Stimulated activated memory B cell treated with anti-CD40 and anti-IgM and Interleukin-4, amounts not matched to agents 10 μg/mL and 1 μg/mL and 100 μg/mL, for 72 hours (primary cell): ENCODE data around the gene RPLP2.
A peak's percentile ranks its signal among the peaks of the same experiment; 100 is the strongest.

Experiments
- ATAC-seq: fragments of 150-1000 bp; cut with Tn5 transposase; 2 replicates; pipeline ENCODE4 v1.10.0; 2021
- H3K27ac Mint-ChIP-seq: one replicate; pipeline ENCODE4 v1.8.0; 2022; ENCODE audit warnings: mild to moderate bottlenecking, mixed read lengths
- H3K27me3 Mint-ChIP-seq: one replicate; pipeline ENCODE4 v1.8.0; 2022; ENCODE audit warnings: mixed read lengths
- H3K36me3 Mint-ChIP-seq: one replicate; pipeline ENCODE4 v1.8.0; 2022; ENCODE audit warnings: mixed read lengths
- H3K4me1 Mint-ChIP-seq: one replicate; pipeline ENCODE4 v1.8.0; 2022; ENCODE audit warnings: mixed read lengths
- H3K4me3 Mint-ChIP-seq: one replicate; pipeline ENCODE4 v1.8.0; 2022; ENCODE audit warnings: mild to moderate bottlenecking, moderate library complexity, mixed read lengths
- H3K9me3 Mint-ChIP-seq: one replicate; pipeline ENCODE4 v1.8.0; 2022; ENCODE audit warnings: mixed read lengths

The RPLP2 gene

DNA sequence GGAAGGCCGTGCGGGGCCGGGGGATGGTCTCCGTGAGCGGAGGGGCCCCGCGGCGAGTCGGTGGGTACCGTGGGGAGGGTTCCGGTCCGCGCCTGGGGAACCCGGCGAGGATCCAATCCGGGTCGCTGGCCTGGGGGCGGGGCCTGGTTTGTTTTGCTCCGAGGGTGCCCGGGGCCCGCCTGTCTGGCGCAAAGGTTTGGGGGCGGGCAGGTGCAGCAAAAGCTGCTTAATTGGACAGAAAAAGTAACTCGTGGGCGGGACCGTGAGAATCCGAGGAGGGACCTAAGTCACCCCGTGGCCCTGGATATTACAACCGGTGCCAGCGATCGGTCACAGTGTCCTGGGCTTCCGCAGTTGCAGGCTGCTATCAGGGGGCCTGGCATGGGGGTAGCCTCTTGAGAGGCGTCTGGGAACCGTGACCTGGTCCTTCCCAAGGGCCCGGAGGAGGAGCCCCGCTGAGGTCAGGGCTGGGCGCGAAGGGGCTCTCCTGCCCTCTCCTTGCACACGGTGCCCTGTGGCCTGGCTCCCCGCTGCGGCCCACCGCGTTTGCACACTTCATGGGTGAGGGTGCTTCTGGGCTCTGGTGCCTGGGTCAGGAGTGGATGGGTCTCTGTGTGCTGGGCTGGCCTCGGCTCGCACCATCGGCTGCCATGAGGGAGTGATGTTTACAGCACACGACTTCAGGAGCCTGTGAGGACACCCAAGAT, 10.3 kb downstream of the RPLP2 start:
- peak overlapping the region; percentile 85 for H3K4me3 Mint-ChIP-seq
- peak; percentile 90 for ATAC-seq
- H3K27me3 Mint-ChIP-seq = no peaks in the 10 kb centered on the region
- H3K9me3 Mint-ChIP-seq = no peaks in the 10 kb centered on the region
- peaks cover 6% of the 10 kb centered on the region for H3K36me3 Mint-ChIP-seq
- H3K4me1 Mint-ChIP-seq = peaks cover 32% of the 10 kb centered on the region
- peak overlapping the region; percentile 85 for H3K27ac Mint-ChIP-seq

GRCh38 chr11:820655-821511, 11.1 kb downstream of the RPLP2 start:
- Mint-ChIP-seq H3K27ac (peak overlapping the region; percentile 85), H3K9me3 (no peaks in the 10 kb centered on the region), H3K36me3 (peaks cover 11% of the 10 kb centered on the region), H3K27me3 (no peaks in the 10 kb centered on the region), H3K4me1 (peaks cover 32% of the 10 kb centered on the region), H3K4me3 (peak overlapping the region; percentile 85)
- ATAC-seq = no peak

DNA sequence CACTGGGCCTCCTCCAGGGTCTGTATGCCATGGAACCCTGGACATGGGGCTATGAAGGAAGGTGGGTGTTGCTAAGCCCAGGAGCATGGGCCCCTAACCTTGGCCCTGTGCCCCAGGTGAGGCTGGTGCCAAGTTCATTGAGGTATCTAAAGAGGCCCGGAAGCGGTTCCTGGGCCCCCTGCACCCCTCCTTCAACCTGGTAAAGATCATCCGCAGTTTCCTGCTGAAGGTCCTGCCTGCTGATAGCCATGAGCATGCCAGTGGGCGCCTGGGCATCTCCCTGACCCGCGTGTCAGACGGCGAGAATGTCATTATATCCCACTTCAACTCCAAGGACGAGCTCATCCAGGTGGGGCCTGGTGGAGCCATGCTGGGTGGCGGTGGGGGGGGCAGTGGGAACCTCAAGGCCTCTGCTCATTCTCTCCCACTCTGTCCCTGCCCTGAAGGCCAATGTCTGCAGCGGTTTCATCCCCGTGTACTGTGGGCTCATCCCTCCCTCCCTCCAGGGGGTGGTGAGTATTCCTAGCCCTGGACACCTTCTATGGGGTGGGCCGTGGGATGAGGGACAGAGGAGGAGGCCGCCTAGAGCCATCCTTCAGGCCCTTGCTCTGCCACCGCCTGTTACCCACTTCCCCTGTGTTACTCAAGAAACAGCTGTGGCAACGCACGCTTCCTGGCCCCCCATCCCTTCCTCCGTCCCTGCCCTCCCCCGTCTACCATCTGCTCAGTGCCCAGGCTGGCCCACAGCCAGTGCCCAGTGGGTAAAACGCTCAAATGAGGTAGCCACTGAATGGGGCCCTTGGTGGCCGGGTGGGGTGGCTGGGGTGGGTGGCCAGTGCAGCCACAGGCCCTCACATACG, 12.0 kb downstream of the RPLP2 start:
- Mint-ChIP-seq H3K9me3 (no peaks in the 10 kb centered on the region), H3K27me3 (no peaks in the 10 kb centered on the region), H3K36me3 (peaks cover 11% of the 10 kb centered on the region), H3K4me1 (peaks cover 36% of the 10 kb centered on the region), H3K27ac (peak overlapping the region; percentile 27), H3K4me3 (peak overlapping the region; percentile 85)
- ATAC-seq = no peak

- no peak overlapping the region for H3K4me3 Mint-ChIP-seq
- H3K27ac Mint-ChIP-seq = no peak overlapping the region
- H3K27me3 Mint-ChIP-seq = peaks cover under 1% of the 10 kb centered on the region
- H3K9me3 Mint-ChIP-seq = no peaks in the 10 kb centered on the region
- no peak for ATAC-seq
- H3K36me3 Mint-ChIP-seq = peaks cover 11% of the 10 kb centered on the region
- H3K4me1 Mint-ChIP-seq = peaks cover 46% of the 10 kb centered on the region
These were observed 13.9 kb downstream of the RPLP2 start for GRCh38 chr11:823441-824291.

DNA sequence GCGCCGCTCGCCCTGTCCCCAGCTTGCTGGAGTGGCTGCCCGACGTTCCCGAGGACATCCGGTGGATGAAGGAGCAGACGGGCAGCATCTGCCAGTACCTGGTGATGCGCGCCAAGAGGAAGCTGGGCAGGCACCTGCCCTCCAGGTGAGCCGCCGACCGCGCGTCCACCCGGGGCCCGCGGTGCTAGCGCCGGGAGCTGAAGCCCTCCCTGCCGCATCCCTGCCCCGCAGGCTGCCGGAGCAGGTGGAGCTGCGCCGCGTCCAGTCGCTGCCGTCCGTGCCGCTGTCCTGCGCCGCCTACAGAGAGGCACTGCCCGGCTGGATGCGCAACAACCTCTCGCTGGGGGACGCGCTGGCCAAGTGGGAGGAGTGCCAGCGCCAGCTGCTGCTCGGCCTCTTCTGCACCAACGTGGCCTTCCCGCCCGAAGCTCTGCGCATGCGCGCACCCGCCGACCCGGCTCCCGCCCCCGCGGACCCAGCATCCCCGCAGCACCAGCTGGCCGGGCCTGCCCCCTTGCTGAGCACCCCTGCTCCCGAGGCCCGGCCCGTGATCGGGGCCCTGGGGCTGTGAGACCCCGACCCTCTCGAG, 14.6 kb downstream of the RPLP2 start:
- ATAC-seq = no peak
- Mint-ChIP-seq H3K36me3 (peaks cover 11% of the 10 kb centered on the region), H3K4me1 (peaks cover 51% of the 10 kb centered on the region), H3K27ac (no peak overlapping the region), H3K4me3 (no peak overlapping the region), H3K9me3 (no peaks in the 10 kb centered on the region), H3K27me3 (peaks cover 8% of the 10 kb centered on the region)

DNA sequence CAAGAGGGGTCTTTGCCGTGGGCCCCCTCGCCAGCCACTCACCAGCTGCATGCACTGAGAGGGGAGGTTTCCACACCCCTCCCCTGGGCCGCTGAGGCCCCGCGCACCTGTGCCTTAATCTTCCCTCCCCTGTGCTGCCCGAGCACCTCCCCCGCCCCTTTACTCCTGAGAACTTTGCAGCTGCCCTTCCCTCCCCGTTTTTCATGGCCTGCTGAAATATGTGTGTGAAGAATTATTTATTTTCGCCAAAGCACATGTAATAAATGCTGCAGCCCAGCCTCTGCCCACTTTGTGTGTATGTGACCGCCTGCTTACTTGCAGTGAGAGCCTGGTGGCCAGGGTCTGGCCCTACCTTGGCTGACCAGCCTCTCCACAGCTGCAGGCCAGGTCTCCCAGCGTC, 15.2 kb downstream of the RPLP2 start:
- Mint-ChIP-seq H3K9me3 (no peaks in the 10 kb centered on the region), H3K4me3 (no peak overlapping the region), H3K27ac (no peak overlapping the region), H3K27me3 (peaks cover 10% of the 10 kb centered on the region), H3K36me3 (peaks cover 11% of the 10 kb centered on the region), H3K4me1 (peaks cover 57% of the 10 kb centered on the region)
- ATAC-seq = no peak

- peaks cover 10% of the 10 kb centered on the region for H3K27me3 Mint-ChIP-seq
- H3K9me3 Mint-ChIP-seq = no peaks in the 10 kb centered on the region
- no peak overlapping the region for H3K27ac Mint-ChIP-seq
- no peak overlapping the region for H3K4me3 Mint-ChIP-seq
- peaks cover 57% of the 10 kb centered on the region for H3K4me1 Mint-ChIP-seq
- H3K36me3 Mint-ChIP-seq = peaks cover 11% of the 10 kb centered on the region
- ATAC-seq = no peak
These were observed 15.8 kb downstream of the RPLP2 start for GRCh38 chr11:825366-826226.

DNA sequence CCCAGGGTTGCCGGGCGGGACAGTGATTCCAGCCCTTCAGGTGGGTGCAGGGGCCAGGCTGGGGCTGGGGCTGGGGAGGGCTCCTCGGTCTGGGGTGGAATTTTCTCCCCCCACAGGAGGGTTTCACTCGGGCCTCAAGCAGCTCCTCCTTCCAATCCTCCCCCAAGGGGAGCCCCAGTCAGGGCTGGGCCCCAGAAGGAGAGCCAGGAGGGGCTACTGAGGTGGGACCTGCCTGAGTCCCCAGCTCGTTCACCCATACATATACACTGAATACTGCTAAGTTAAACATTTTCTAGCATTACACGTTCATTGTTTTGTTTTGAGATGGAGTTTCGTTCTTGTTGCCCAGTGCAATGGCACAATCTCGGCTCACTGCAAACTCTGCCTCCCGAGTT, 16.5 kb downstream of the RPLP2 start:
- Mint-ChIP-seq H3K36me3 (peaks cover 11% of the 10 kb centered on the region), H3K27ac (no peak overlapping the region)

DNA sequence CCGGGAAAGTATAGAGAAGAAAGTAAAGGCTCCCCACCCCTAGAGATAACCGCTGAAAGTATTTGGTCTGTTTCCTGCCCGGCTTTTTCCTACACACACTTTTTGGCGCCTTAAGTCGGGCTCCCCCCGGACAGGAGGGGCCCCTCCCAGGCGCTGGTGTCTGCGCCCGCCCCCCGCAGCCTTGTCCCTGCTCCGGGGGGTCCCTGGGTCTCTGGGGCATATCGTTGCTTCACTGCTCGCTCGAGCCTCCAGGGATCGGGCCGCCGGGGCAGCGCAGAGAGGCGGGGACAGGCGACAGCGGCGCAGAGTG, 17.0 kb downstream of the RPLP2 start:
- H3K4me3 Mint-ChIP-seq = peak overlapping the region; percentile 66
- H3K27ac Mint-ChIP-seq = no peak overlapping the region
- H3K4me1 Mint-ChIP-seq = peaks cover 57% of the 10 kb centered on the region
- peaks cover 16% of the 10 kb centered on the region for H3K27me3 Mint-ChIP-seq
- ATAC-seq = peak; percentile 14
- peaks cover 11% of the 10 kb centered on the region for H3K36me3 Mint-ChIP-seq
- H3K9me3 Mint-ChIP-seq = no peaks in the 10 kb centered on the region

More for the DNA sequence above, 16.5 kb downstream of the RPLP2 start:
- H3K9me3 Mint-ChIP-seq = no peaks in the 10 kb centered on the region
- H3K4me3 Mint-ChIP-seq = peak overlapping the region; percentile 66
- ATAC-seq = no peak
- H3K4me1 Mint-ChIP-seq = peaks cover 54% of the 10 kb centered on the region
- H3K27me3 Mint-ChIP-seq = peaks cover 10% of the 10 kb centered on the region

- Mint-ChIP-seq H3K36me3 (peaks cover 11% of the 10 kb centered on the region), H3K27me3 (peaks cover 21% of the 10 kb centered on the region), H3K27ac (peak overlapping the region; percentile 57), H3K4me3 (peak overlapping the region; percentile 79), H3K4me1 (peaks cover 57% of the 10 kb centered on the region), H3K9me3 (no peaks in the 10 kb centered on the region)
- ATAC-seq = peak; percentile 58
These were observed 17.6 kb downstream of the RPLP2 start for GRCh38 chr11:827146-827896.

DNA sequence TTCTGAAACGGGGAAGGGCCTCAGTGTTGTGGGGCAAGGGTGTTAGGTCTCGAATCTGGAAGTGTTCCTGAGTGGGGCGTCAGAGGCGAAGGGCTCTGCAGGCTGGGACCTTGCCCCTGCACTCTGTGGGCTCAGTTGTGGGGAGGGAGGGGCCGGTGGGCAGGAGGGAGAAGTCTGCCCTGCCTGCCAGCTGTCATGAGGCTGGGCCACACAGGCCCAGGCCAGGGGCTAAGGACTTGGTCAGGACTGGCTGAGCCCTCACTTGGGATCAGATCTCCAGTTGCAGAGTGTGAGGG, 18.1 kb downstream of the RPLP2 start, which contains the start of gene CRACR2B:
Gene CRACR2B, plus strand, starts transcription at position 23 of the 296 bp plus-strand sequence. CDS start 689 bp downstream, outside the sequence.
- H3K4me1 Mint-ChIP-seq = peaks cover 56% of the 10 kb centered on the region
- ATAC-seq = no peak
- no peaks in the 10 kb centered on the region for H3K9me3 Mint-ChIP-seq
- peak within 1 kb of the TSS; percentile 79 for H3K4me3 Mint-ChIP-seq
- H3K36me3 Mint-ChIP-seq = peaks cover 11% of the 10 kb centered on the region
- H3K27ac Mint-ChIP-seq = peak within 1 kb of the TSS; percentile 57
- peaks cover 23% of the 10 kb centered on the region for H3K27me3 Mint-ChIP-seq

DNA sequence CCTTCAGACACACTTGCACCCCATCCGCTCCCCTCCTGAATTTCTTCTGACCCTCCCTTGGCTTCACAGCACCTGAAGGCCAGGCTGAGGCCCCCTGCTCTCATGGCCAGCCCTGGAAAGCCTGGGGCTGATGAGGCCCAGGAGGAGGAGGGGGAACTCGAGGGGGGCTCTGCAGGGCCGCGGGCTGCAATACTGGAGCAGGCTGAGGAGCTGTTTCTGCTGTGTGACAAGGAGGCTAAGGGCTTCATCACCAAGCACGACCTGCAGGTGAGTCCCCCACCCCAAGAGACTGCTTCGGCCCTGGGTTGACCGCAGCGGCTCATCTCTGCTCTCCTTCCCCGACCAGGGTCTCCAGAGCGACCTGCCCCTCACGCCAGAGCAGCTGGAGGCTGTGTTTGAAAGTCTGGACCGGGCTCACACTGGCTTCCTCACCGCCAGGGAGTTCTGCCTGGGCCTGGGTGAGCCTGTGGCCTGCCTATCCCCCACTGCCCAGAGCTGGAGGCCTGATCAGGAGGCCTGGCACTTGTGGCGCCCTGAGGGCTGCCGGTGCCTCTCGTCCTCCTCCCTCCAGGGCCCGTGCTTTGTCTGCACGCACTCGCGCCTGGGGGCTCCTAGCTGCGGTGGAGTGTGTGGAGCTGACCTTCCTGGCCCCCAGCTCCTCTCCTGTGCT, 18.9 kb downstream of the RPLP2 start:
- Mint-ChIP-seq H3K27ac (peak overlapping the region; percentile 48), H3K9me3 (no peaks in the 10 kb centered on the region), H3K27me3 (peaks cover 23% of the 10 kb centered on the region), H3K4me3 (peak overlapping the region; percentile 79), H3K4me1 (peaks cover 56% of the 10 kb centered on the region), H3K36me3 (peaks cover 11% of the 10 kb centered on the region)
- ATAC-seq = no peak
